WERI-Rb-1 (cell line): ENCODE results near the gene MAU2.
A peak's percentile ranks its signal among the peaks of the same experiment; 100 is the strongest.
"Not testable (repeated sequence)": the region's sequence is repeated elsewhere in the genome, so short reads cannot be mapped to it uniquely, and the experiment has no call there.

ENCODE experiments used
- DNase-seq: peaks from one replicate; pipeline ENCODE4 v3.0.0-alpha.2; 2020
- H3K27ac ChIP-seq: fragments of 250-450 bp; sonication (Bioruptor Pico); 2 replicates; pipeline ENCODE4 v1.5.1; 2020; ENCODE audit warnings: mild to moderate bottlenecking, moderate library complexity
- H3K27me3 ChIP-seq: fragments of 250-450 bp; sonication (Bioruptor Pico); 2 replicates; pipeline ENCODE4 v1.5.1; 2021; ENCODE audit warnings: mild to moderate bottlenecking, low read depth, moderate library complexity; ENCODE audit not compliant: insufficient read depth, severe bottlenecking
- H3K36me3 ChIP-seq: fragments of 250-450 bp; sonication (Bioruptor Pico); 2 replicates; pipeline ENCODE4 v1.5.1; 2020; ENCODE audit warnings: mild to moderate bottlenecking, moderate library complexity
- H3K4me3 ChIP-seq: 2 replicates; pipeline ENCODE4 v1.5.1; 2011; ENCODE audit warnings: low read depth, mild to moderate bottlenecking, control low read depth, low read length
- H3K9me3 ChIP-seq: fragments of 250-450 bp; sonication (Bioruptor Pico); 2 replicates; pipeline ENCODE4 v1.5.1; 2021; ENCODE audit warnings: mild to moderate bottlenecking, moderate library complexity; ENCODE audit not compliant: severe bottlenecking
- TF ChIP-seq, protein P1 (sequence below): IDR thresholded peaks from 2 replicates; pipeline ENCODE4 v1.5.1; 2011; ENCODE audit warnings: low read depth, mild to moderate bottlenecking, control low read depth, inconsistent platforms, low read length

MAU2 gene

DNA sequence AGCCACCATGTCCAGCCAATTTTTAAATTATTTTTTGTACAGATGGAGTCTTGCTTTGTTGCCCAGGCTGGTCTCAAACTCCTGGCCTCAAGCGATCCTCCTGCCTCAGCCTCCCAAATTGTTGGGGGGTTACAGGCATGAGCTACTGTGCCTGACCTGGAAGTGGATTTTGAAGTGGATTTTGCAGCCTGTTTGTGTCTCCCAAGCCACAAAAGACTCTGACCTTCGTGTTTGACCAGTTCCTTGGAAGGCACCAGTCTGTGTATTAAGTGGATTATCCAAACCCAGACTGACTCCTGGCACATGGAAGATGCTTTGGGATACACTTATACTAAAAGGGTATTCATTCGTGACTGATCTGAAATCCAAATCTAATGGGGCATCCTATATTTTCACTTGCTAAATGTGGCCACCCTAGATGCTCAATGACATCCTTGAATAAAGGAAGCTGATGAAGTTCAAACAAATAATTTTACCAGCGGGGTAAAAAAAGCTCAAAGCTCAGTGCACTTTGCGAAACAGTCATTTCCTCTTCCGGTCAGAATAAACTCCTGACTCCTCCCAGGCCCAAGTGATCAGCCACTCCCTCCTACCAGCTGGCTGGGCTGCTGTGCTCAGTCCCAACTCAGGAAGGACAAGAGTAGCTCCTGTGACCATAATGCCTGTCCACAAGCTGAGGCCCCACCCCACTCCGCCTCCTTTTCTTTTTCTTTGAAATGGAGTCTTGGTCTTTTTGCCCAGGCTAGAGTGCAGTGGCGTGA is 52.2 kb downstream of the MAU2 start:
- DNase-seq, result peak; percentile 67
- H3K27me3 ChIP-seq, result no peaks in the 10 kb centered on the region
- TF ChIP-seq, protein P1, sequence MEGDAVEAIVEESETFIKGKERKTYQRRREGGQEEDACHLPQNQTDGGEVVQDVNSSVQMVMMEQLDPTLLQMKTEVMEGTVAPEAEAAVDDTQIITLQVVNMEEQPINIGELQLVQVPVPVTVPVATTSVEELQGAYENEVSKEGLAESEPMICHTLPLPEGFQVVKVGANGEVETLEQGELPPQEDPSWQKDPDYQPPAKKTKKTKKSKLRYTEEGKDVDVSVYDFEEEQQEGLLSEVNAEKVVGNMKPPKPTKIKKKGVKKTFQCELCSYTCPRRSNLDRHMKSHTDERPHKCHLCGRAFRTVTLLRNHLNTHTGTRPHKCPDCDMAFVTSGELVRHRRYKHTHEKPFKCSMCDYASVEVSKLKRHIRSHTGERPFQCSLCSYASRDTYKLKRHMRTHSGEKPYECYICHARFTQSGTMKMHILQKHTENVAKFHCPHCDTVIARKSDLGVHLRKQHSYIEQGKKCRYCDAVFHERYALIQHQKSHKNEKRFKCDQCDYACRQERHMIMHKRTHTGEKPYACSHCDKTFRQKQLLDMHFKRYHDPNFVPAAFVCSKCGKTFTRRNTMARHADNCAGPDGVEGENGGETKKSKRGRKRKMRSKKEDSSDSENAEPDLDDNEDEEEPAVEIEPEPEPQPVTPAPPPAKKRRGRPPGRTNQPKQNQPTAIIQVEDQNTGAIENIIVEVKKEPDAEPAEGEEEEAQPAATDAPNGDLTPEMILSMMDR, result no peak
- H3K9me3 ChIP-seq, result no peaks in the 10 kb centered on the region
- H3K27ac ChIP-seq, result peak overlapping the region; percentile 56
- H3K36me3 ChIP-seq, result no peaks in the 10 kb centered on the region
- H3K4me3 ChIP-seq, result peak overlapping the region; percentile 26

- DNase-seq, result no peak
- Histone ChIP-seq H3K4me3 (no peak overlapping the region), H3K9me3 (peaks cover 3% of the 10 kb centered on the region), H3K36me3 (no peaks in the 10 kb centered on the region), H3K27ac (no peak overlapping the region), H3K27me3 (no peaks in the 10 kb centered on the region)
- TF ChIP-seq, protein P1, result no peak
These were observed 58.9 kb downstream of the MAU2 start for GRCh38 chr19:19379527-19379926.

DNA sequence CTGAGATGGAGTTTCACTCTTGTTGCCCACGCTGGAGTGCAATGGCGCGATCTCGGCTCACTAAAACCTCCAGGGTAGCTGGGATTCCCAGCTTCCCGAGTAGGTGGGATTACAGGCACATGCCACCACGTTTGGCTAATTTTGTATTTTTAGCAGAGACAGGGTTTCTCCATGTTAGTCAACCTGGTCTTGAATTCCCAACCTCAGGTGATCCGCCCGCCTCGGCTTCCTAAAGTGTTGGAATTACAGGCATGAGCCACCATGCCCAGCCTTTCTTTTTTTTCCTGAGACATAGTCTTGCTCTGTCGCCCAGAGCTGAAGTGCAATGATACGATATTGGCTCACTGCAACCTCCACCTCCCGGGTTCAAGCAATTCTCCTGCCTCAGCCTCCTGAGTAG is 59.7 kb downstream of the MAU2 start:
- H3K4me3 ChIP-seq, H3K27me3 ChIP-seq, H3K27ac ChIP-seq, H3K36me3 ChIP-seq, DNase-seq: not testable (repeated sequence)
- H3K9me3 ChIP-seq, result peaks cover 10% of the 10 kb centered on the region

DNA sequence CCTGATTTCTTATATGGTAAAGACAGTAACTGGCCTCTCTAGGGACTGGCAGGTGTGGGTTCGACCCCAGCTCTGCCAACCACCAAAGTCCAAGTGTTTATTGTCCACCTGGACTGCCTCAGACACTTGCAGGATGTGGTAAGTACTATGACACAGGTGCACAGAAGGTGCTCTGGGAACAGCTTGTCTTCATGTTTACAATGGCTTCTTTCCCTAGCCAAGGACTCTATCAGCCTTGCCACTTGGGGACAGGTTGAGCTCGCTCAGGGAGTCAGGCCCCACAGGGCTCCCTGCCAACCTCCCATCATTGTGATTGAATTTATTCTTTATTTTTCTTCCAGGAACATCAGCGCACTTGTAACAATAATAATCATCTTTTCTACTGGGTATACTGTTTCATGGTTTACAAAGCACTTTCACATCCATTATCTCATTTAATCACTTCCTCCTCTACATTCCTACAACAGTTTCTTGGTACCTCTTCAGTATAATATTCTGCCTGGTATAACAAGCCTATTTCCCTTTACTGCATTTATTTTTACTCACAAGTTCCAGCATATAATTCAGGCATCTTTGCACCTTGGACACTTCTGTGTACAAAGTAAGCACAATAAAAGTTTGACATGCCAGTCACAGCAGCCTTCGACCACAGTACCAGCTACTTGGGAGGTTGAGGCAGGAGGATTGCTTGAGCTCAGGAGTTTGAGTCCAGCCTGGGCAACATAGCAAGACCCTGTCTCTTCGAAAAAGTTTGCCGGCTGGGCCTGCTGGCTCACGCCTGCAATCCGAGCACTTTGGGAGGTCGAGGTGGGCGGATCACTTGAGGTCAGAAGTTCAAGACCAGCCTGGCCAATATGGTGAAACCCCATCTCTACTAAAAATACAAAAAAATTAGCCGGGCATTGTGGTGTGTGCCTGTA is 60.6 kb downstream of the MAU2 start:
- Histone ChIP-seq H3K9me3 (peaks cover 10% of the 10 kb centered on the region), H3K27me3 (no peaks in the 10 kb centered on the region), H3K36me3 (no peaks in the 10 kb centered on the region), H3K27ac (no peak overlapping the region), H3K4me3 (no peak overlapping the region)
- DNase-seq, result no peak
- TF ChIP-seq, protein P1, result no peak

GRCh38 chr19:19382118-19382517 is 61.5 kb downstream of the MAU2 start:
- no peaks in the 10 kb centered on the region for H3K27me3 ChIP-seq
- peaks cover 10% of the 10 kb centered on the region for H3K9me3 ChIP-seq
- TF ChIP-seq, protein P1, result no peak
- no peaks in the 10 kb centered on the region for H3K36me3 ChIP-seq
- no peak overlapping the region for H3K27ac ChIP-seq
- H3K4me3 ChIP-seq, result no peak overlapping the region
- no peak for DNase-seq

DNA sequence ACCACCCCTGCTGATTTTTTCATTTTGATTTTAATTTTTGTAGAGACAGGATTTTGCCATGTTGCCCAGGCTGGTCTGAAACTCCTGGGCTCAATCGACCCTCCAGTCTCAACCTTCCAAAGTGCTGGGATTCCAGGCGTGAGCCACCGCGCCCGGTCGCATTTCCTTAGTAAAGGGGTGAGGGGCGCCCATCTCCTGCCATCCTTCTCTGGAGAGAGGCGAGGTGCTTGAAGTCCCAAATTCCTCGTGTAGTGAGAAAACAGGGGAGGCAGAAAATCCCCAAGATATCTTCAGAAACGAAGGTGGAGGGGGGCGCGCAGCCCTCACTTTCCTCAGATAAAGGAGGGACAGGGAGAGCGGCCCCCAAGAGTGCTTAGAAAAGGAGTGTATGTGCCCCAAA is 63.9 kb downstream of the MAU2 start:
- no peak for DNase-seq

More for the DNA sequence above, 63.9 kb downstream of the MAU2 start:
- H3K27me3 ChIP-seq, result no peaks in the 10 kb centered on the region
- H3K4me3 ChIP-seq, result no peak overlapping the region
- TF ChIP-seq, protein P1, result no peak
- H3K27ac ChIP-seq, result no peak overlapping the region; the same call in 1 of the 2 replicates
- peaks cover 10% of the 10 kb centered on the region for H3K9me3 ChIP-seq
- peaks cover 5% of the 10 kb centered on the region for H3K36me3 ChIP-seq
